HFF-Myc (cell line): ENCODE data around the gene WDR18.

Experiments used
- DNase-seq: peaks from one replicate; pipeline ENCODE4 v3.0.0-alpha.2; 2011; ENCODE audit warnings: low read depth; ENCODE audit errors: extremely low read depth
- H3K4me3 ChIP-seq: replicated peaks from 2 replicates; pipeline ENCODE4 v1.5.1; 2011; ENCODE audit warnings: low read depth, mild to moderate bottlenecking, control low read depth, low read length
- TF ChIP-seq, protein P1 (sequence below): IDR thresholded peaks from 2 replicates; pipeline ENCODE4 v1.5.1; 2012; ENCODE audit warnings: mild to moderate bottlenecking, low read depth, low read length, control low read depth; ENCODE audit errors: missing control alignments

Gene WDR18

DNA sequence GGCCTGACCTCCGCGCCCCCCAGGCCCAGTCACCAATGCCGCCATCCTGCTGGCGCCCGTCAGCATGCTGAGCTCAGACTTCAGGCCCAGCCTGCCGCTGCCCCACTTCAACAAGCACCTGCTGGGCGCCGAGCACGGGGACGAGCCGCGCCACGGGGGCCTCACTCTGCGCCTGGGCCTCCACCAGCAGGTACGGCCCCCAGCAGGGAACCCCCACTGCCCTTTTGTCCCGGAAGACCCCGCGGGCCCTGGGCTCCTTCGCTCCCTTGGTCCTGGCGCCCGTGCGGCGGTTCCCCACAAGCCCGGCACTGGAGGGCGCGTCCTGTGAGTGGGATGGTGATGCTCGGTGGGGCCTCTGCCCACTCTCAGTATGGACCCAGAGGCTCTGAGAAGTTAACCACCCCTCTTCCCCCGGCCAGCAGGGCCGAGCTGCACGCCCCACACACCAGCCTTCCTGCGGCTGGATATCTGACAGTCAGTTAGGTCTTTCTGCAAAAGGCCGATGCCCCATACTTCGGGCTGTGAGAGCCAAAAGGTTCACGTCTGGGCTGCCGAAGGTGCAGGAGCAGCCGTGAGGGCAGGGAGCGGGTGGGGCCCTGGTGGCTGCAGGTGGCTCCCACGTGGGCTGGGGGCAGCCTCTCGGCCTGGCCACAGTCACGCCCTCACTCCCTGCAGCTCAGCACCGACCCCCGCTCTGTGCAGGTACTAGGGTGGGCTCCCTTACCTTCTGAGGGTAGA lies 8.0 kb downstream of the WDR18 start:
- TF ChIP-seq, protein P1, sequence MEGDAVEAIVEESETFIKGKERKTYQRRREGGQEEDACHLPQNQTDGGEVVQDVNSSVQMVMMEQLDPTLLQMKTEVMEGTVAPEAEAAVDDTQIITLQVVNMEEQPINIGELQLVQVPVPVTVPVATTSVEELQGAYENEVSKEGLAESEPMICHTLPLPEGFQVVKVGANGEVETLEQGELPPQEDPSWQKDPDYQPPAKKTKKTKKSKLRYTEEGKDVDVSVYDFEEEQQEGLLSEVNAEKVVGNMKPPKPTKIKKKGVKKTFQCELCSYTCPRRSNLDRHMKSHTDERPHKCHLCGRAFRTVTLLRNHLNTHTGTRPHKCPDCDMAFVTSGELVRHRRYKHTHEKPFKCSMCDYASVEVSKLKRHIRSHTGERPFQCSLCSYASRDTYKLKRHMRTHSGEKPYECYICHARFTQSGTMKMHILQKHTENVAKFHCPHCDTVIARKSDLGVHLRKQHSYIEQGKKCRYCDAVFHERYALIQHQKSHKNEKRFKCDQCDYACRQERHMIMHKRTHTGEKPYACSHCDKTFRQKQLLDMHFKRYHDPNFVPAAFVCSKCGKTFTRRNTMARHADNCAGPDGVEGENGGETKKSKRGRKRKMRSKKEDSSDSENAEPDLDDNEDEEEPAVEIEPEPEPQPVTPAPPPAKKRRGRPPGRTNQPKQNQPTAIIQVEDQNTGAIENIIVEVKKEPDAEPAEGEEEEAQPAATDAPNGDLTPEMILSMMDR: no peak
- no peak for DNase-seq
- no peak overlapping the region for H3K4me3 ChIP-seq

DNA sequence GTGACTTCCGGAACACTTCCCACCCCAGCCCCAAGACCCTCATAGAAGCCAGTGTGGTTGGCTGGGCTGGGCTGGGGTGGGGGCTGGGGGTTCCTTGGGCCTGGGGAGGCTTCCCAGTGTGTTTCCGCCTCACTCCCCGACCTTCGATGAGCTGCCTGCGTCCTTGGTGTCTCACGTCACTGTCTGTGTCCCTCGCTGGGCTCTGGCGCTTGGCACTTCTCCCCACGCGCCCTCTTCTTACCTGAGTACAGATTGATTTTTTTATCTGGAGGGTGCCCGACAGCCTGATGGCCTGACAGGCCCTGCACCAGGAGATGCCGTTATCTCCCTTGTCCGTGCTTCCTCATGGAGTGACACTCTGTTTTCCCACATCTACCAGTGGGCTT lies 8.5 kb downstream of the WDR18 start:
- DNase-seq: no peak
- TF ChIP-seq, protein P1: no peak
- no peak overlapping the region for H3K4me3 ChIP-seq

DNA sequence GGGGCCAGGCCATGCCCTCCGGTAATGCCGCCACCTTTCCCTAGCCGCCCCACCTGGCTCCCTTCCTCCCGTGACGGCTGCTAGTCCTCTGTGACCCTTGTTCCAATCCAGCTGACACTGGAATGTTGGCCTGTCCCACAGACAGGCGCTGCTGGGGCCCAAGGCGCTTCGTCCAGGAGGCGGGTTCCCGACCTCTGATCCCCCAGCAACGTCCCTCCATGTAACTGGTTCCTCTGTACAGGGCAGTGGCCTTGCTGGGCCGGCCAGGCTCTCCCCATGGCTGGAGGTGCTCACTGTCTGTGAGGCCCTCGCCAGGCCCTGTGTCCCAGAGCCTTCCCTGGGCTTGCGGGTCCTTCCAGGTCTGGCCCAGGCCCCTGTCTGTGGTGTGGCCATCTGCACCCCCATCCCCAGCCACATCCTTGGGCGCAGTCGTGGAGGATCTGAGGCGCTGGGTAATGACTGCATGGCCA lies 9.3 kb downstream of the WDR18 start:
- no peak for DNase-seq
- TF ChIP-seq, protein P1: no peak
- no peak overlapping the region for H3K4me3 ChIP-seq

DNA sequence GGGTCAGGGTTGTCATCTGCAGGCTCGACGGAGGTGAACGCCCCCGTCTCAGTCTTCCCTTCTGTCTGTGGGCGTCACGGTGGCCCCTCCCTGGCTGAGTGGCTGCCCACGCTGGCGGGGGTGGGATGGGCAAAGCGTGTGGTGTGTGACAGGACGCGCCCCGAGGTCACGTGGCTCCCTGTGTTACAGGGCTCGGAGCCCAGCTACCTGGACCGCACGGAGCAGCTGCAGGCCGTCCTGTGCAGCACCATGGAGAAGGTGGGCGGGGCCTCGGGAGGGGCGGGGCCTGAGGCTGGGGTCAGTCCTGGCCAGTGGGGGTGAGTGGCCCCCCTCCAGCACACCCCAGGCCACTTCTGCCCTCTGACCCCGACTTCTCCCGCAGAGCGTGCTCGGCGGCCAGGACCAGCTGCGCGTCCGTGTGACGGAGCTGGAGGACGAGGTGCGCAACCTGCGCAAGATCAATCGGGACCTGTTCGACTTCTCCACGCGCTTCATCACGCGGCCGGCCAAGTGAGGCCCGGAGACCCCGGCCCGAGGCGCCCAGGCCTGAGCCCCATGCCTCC lies 9.8 kb downstream of the WDR18 start:
- TF ChIP-seq, protein P1: no peak
- H3K4me3 ChIP-seq: no peak overlapping the region
- no peak for DNase-seq

DNA sequence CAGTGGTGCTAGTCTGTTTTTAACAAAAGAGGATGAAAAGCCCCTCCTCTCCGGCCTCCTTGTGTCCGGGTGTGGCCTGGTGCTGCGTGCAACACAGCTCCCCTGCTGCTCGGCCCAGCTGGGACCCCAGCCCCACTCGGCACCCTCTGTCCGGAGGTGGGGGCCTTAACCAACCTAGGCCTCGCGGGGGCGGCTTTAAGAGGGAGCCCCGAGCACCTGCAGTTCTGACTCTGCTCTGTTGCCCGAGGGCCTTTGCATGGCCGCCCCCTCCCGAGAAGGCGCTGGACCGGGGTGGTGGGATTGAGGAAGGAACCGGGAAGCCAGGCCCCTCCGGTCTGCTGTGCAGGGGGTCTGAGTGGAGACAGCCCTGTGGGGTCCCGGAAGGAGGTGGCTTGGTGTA lies 10.4 kb downstream of the WDR18 start:
- TF ChIP-seq, protein P1: no peak
- no peak overlapping the region for H3K4me3 ChIP-seq
- no peak for DNase-seq

DNA sequence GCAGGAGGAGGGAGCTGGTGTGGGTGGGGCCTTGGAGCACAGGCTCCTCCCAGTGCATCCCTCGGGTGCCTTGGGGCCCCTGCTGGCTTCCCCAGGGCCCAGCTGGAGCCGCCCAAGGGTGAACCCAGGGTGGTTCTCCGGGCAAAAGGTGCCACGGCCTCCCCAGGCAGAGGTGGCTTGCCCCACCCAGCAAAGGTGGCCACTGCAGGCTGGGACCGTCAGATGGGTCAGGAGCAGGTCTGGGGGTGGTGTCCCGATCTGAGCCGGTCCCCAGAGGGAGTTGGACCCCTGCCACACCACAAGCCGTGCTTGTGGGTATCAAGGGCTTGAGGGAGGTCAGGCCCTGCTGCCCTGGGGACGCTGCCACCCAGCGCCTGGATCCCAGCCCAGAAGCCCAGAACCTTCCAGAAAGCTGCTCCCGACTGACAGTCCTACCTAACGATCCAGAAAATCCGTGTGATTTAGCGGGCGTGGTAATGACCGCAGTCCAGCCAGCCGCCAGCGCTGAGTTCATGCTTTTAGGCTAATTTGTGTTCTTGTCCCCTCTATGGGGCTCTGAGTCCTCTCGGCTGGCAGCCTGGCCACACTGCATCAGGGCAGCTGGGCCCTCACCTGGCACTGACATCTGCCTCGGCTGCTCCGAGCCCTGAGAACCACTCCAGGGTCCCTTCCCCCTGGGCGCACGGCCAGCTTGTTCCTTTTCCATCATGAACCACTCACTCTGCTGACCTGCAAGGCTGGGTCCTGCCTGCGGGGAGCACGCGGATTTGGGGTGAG lies 11.1 kb downstream of the WDR18 start:
- TF ChIP-seq, protein P1: no peak
- no peak for DNase-seq
- H3K4me3 ChIP-seq: no peak overlapping the region
